CD14-positive monocyte (primary cell): ENCODE data around the gene NDUFB8. TPM values are rescaled to one million over a fixed set of nuclear protein-coding genes. Genes with fewer than 3 reads are reported as not detected.

Source experiments
- DNase-seq, 3 donors: peaks; one replicate each; pipeline ENCODE4 v3.0.0-alpha.2; 2011 to 2022
- H2AFZ ChIP-seq: 2 replicates; pipeline ENCODE4 v1.6.0; 2012; ENCODE audit warnings: mild to moderate bottlenecking, low read depth, low read length, inconsistent platforms; ENCODE audit not compliant: insufficient read depth, poor library complexity, severe bottlenecking
- H3K27ac ChIP-seq, 2 donors: 1 replicate in 1 of 2; 2 replicates in 1 of 2; pipeline ENCODE4 v1.5.1; 2012 to 2013; ENCODE audit warnings: low read length in 2 of 2, control low read depth in 1 of 2, inconsistent platforms in 1 of 2, low read depth in 1 of 2, mild to moderate bottlenecking in 1 of 2
- H3K27me3 ChIP-seq, 2 donors: one replicate each; pipeline versions ENCODE4 v1.6.0 to v1.6.1; 2011 to 2013; ENCODE audit warnings: low read length in 2 of 2; ENCODE audit not compliant: control insufficient read depth in 2 of 2, insufficient read depth in 2 of 2
- H3K36me3 ChIP-seq, 2 donors: replicated peaks in 1 of 2; 1 replicate in 1 of 2; 2 replicates in 1 of 2; pipeline versions ENCODE4 v1.5.1 to v1.6.1; 2012 to 2013; ENCODE audit warnings: low read length in 2 of 2, control low read depth in 1 of 2, inconsistent platforms in 1 of 2, mild to moderate bottlenecking in 1 of 2; ENCODE audit not compliant: insufficient read depth in 2 of 2, control insufficient read depth in 1 of 2
- H3K4me1 ChIP-seq, 2 donors: 1 replicate in 1 of 2; 2 replicates in 1 of 2; pipeline versions ENCODE4 v1.5.1 to v1.6.1; 2012 to 2013; ENCODE audit warnings: low read length in 2 of 2, control low read depth in 1 of 2, inconsistent platforms in 1 of 2, mild to moderate bottlenecking in 1 of 2, moderate library complexity in 1 of 2; ENCODE audit not compliant: insufficient read depth in 2 of 2, control insufficient read depth in 1 of 2
- H3K4me2 ChIP-seq: replicated peaks from 2 replicates; pipeline ENCODE3; 2012; ENCODE audit warnings: low read length, moderate library complexity, mild to moderate bottlenecking; ENCODE audit not compliant: poor library complexity, severe bottlenecking; ENCODE audit errors: extremely low read depth
- H3K4me3 ChIP-seq, 3 experiments: fragments of 200-600 bp in 1 of 3; sonication (generic) in 1 of 3; replicated peaks in 1 of 3; 1 replicate in 2 of 3; 2 replicates in 1 of 3; pipeline ENCODE4 v1.5.1; 2011 to 2013; ENCODE audit warnings: low read length in 3 of 3, mild to moderate bottlenecking in 3 of 3, control low read depth in 2 of 3, low read depth in 2 of 3, inconsistent platforms in 1 of 3, moderate library complexity in 1 of 3
- H3K79me2 ChIP-seq: 2 replicates; pipeline ENCODE4 v1.6.0; 2012; ENCODE audit warnings: mild to moderate bottlenecking, control low read depth, inconsistent platforms, low read length, moderate library complexity; ENCODE audit not compliant: insufficient read depth
- H3K9ac ChIP-seq: 2 replicates; pipeline ENCODE4 v1.6.0; 2017; ENCODE audit warnings: low read length, mild to moderate bottlenecking; ENCODE audit not compliant: insufficient read depth, poor library complexity, severe bottlenecking
- H3K9me3 ChIP-seq, 2 donors: replicated peaks in 1 of 2; 1 replicate in 1 of 2; 2 replicates in 1 of 2; pipeline versions ENCODE4 v1.5.1 to v1.6.1; 2012 to 2013; ENCODE audit warnings: low read length in 2 of 2, control low read depth in 1 of 2; ENCODE audit not compliant: control insufficient read depth in 1 of 2, insufficient read depth in 1 of 2
- H4K20me1 ChIP-seq: 2 replicates; pipeline ENCODE4 v1.6.0; 2012; ENCODE audit warnings: mild to moderate bottlenecking, low read length, control low read depth, moderate library complexity; ENCODE audit not compliant: insufficient read depth
- H3K27ac Mint-ChIP-seq, 7 donors: one replicate each; pipeline ENCODE4 v1.8.0; 2020; ENCODE audit warnings: mild to moderate bottlenecking in 7 of 7, mixed read lengths in 7 of 7, moderate library complexity in 6 of 7, inconsistent platforms in 2 of 7
- H3K27me3 Mint-ChIP-seq, 3 donors: one replicate each; pipeline ENCODE4 v1.8.0; 2021 to 2022; ENCODE audit warnings: low read depth in 3 of 3, mild to moderate bottlenecking in 3 of 3, mixed read lengths in 3 of 3, moderate library complexity in 3 of 3, inconsistent platforms in 1 of 3
- H3K36me3 Mint-ChIP-seq, 2 donors: one replicate each; pipeline ENCODE4 v1.8.0; 2020; ENCODE audit warnings: mixed read lengths in 2 of 2, inconsistent platforms in 1 of 2, mild to moderate bottlenecking in 1 of 2
- H3K4me1 Mint-ChIP-seq: one replicate; pipeline ENCODE4 v1.8.0; 2020; ENCODE audit warnings: mild to moderate bottlenecking, mixed read lengths
- H3K4me3 Mint-ChIP-seq, 2 donors: one replicate each; pipeline ENCODE4 v1.8.0; 2020; ENCODE audit warnings: mild to moderate bottlenecking in 2 of 2, mixed read lengths in 2 of 2, moderate library complexity in 1 of 2
- H3K9me3 Mint-ChIP-seq, 7 donors: one replicate each; pipeline ENCODE4 v1.8.0; 2020 to 2022; ENCODE audit warnings: mixed read lengths in 7 of 7, mild to moderate bottlenecking in 6 of 7, moderate library complexity in 6 of 7, inconsistent platforms in 2 of 7
- CTCF ChIP-seq: fragments of 200-600 bp; IDR thresholded peaks from one replicate; pipeline ENCODE4 v1.8.0; 2022; ENCODE audit warnings: antibody characterized with exemption, mild to moderate bottlenecking
- WGBS: methylation state at CpG from one replicate; pipeline ENCODE4 v1.1.5; 2013; ENCODE audit warnings: missing lambda C conversion rate; ENCODE audit not compliant: insufficient coverage; 5-methylcytosine and 5-hydroxymethylcytosine counted together
- intact Hi-C, 2 donors: fragments of 100-400 bp; cut with micrococcal nuclease; formaldehyde crosslinking; loops; one replicate each; pipeline versions ENCODE4 v1.15.0 to v1.15.1; 2023
- polyA plus RNA-seq, 3 donors: library from polyadenylated mRNA; depleted of rRNA in 1 of 3; unstranded in 2 of 3; stranded (reverse) in 1 of 3; fragments of 300-500 nt in 2 of 3; fragments of >200 nt in 1 of 3; fragmentation: Illumina TruSeq in 2 of 3; gene quantifications; 1 replicate in 2 of 3; 2 replicates in 1 of 3; pipeline ENCODE4 v1.2.3, GENCODE V29; 2012 to 2021

Gene NDUFB8
- polyA plus RNA-seq, 3 donors, result 124 to 419 (median 381) TPM

GRCh38 chr10:100519311-100520051, 10.2 kb downstream of the NDUFB8 start, which contains the start of gene SEC31B:
SEC31B (minus strand) TSS chr10:100519861; CDS start chr10:100516952, 2,909 bp downstream.
- Histone ChIP-seq H3K79me2 (no peaks in the 10 kb centered on the region), H3K36me3 (peaks cover 27 to 39% of the 10 kb centered on the region in 2 donors), H3K4me2 (no peak within 1 kb of the TSS), H4K20me1 (peaks cover 4% of the 10 kb centered on the region), H3K4me3 (no peak within 1 kb of the TSS), H2AFZ (no peak within 1 kb of the TSS), H3K27ac (no peak within 1 kb of the TSS), H3K9me3 (peaks cover 0 to 13% of the 10 kb centered on the region in 2 donors), H3K27me3 (peaks cover 16 to 18% of the 10 kb centered on the region in 2 donors), H3K9ac (no peak within 1 kb of the TSS), H3K4me1 (peaks cover 5 to 10% of the 10 kb centered on the region in 2 donors)
- intact Hi-C loops, result loop anchor here (5.0 kb wide), 3 partner anchors 77 to 182 kb away; no protein-coding TSS in a partner anchor
- DNase-seq, result no peak
- Mint-ChIP-seq H3K27ac (no peak within 1 kb of the TSS), H3K36me3 (peaks cover 53 to 61% of the 10 kb centered on the region in 2 donors), H3K4me1 (peaks cover 12% of the 10 kb centered on the region), H3K9me3 (peaks cover 0 to 7% (median 0%) of the 10 kb centered on the region in 7 donors), H3K27me3 (peaks cover 20 to 24% (median 22%) of the 10 kb centered on the region in 3 donors), H3K4me3 (peak within 1 kb of the TSS; percentile 31 to 84)
- WGBS, result 38% methylated on average over 72 of the region's 72 CpGs
- no peak for TF ChIP-seq CTCF

- peaks cover 21 to 32% of the 10 kb centered on the region in 2 donors for H3K36me3 ChIP-seq
- H3K4me3 ChIP-seq, result no peak overlapping the region
- H3K79me2 ChIP-seq, result no peaks in the 10 kb centered on the region
- no peak overlapping the region for H3K27ac ChIP-seq
- Mint-ChIP-seq H3K27me3 (peaks cover 20 to 24% (median 22%) of the 10 kb centered on the region in 3 donors), H3K4me1 (peaks cover 12% of the 10 kb centered on the region), H3K27ac (no peak overlapping the region), H3K9me3 (peaks cover 0 to 7% (median 0%) of the 10 kb centered on the region in 7 donors), H3K36me3 (peaks cover 47 to 57% of the 10 kb centered on the region in 2 donors), H3K4me3 (peak overlapping the region in 1 of 2 donors; percentile 84)
- H4K20me1 ChIP-seq, result peaks cover 4% of the 10 kb centered on the region
- peak; percentile 19 to 59 (median 37) for DNase-seq
- peak; percentile 82 for TF ChIP-seq CTCF
- intact Hi-C loops, result loop anchor here in 1 of 2 donors (5.0 kb wide), 1 partner anchor 76 kb away; no protein-coding TSS in a partner anchor
- no peak overlapping the region for H3K4me2 ChIP-seq
- H3K4me1 ChIP-seq, result peaks cover 5 to 10% of the 10 kb centered on the region in 2 donors
- H2AFZ ChIP-seq, result no peak overlapping the region
- no peak overlapping the region for H3K9ac ChIP-seq
- peaks cover 0 to 13% of the 10 kb centered on the region in 2 donors for H3K9me3 ChIP-seq
- peaks cover 16 to 18% of the 10 kb centered on the region in 2 donors for H3K27me3 ChIP-seq
- WGBS, result 29% methylated on average over 4 of the region's 7 CpGs
Observed at GRCh38 chr10:100518761-100519241, 10.9 kb downstream of the NDUFB8 start.
